IgD-negative memory B cell (primary cell): Measurements from ENCODE around the gene AFF1. TPM values are rescaled to one million over a fixed set of nuclear protein-coding genes. Genes with fewer than 3 reads are reported as not detected.
A peak's percentile ranks its signal among the peaks of the same experiment; 100 is the strongest.
"Not testable (repeated sequence)": the region's sequence is repeated elsewhere in the genome, so short reads cannot be mapped to it uniquely, and the experiment has no call there.

Experiments
- H3K27ac Mint-ChIP-seq, 3 donors: one replicate each; pipeline ENCODE4 v1.8.0; 2020 to 2022; ENCODE audit warnings: mild to moderate bottlenecking in 3 of 3, mixed read lengths in 3 of 3, moderate library complexity in 1 of 3
- H3K27me3 Mint-ChIP-seq: one replicate; pipeline ENCODE4 v1.8.0; 2021; ENCODE audit warnings: mixed read lengths
- H3K36me3 Mint-ChIP-seq: one replicate; pipeline ENCODE4 v1.8.0; 2020; ENCODE audit warnings: mild to moderate bottlenecking, mixed read lengths
- H3K4me1 Mint-ChIP-seq, 3 donors: one replicate each; pipeline ENCODE4 v1.8.0; 2020 to 2022; ENCODE audit warnings: mixed read lengths in 3 of 3, mild to moderate bottlenecking in 1 of 3
- H3K4me3 Mint-ChIP-seq, 4 donors: one replicate each; pipeline ENCODE4 v1.8.0; 2020 to 2022; ENCODE audit warnings: mild to moderate bottlenecking in 4 of 4, mixed read lengths in 4 of 4, moderate library complexity in 3 of 4
- H3K9me3 Mint-ChIP-seq, 3 donors: one replicate each; pipeline ENCODE4 v1.8.0; 2020 to 2021; ENCODE audit warnings: mixed read lengths in 3 of 3, mild to moderate bottlenecking in 1 of 3
- polyA plus RNA-seq: library from polyadenylated mRNA; unstranded; fragments of 300-500 nt; fragmentation: Illumina TruSeq; gene quantifications from one replicate; pipeline ENCODE4 v1.2.3, GENCODE V29; 2021

Gene AFF1
- polyA plus RNA-seq, 1 donor from 2014 or later = 18.8 TPM

GRCh38 chr4:86974551-86974994 lies 39.8 kb downstream of the AFF1 start:
- H3K27ac Mint-ChIP-seq = peak overlapping the region in 1 of 3 donors; percentile 4
- H3K36me3 Mint-ChIP-seq = peaks cover 2% of the 10 kb centered on the region
- H3K4me3 Mint-ChIP-seq = no peak overlapping the region
- H3K27me3 Mint-ChIP-seq = no peaks in the 10 kb centered on the region
- no peaks in the 10 kb centered on the region for H3K9me3 Mint-ChIP-seq
- H3K4me1 Mint-ChIP-seq = peaks cover 18 to 46% (median 22%) of the 10 kb centered on the region in 3 donors

- Mint-ChIP-seq H3K27me3 (no peaks in the 10 kb centered on the region), H3K9me3 (no peaks in the 10 kb centered on the region), H3K36me3 (peaks cover 2% of the 10 kb centered on the region), H3K4me1 (peaks cover 19 to 48% (median 25%) of the 10 kb centered on the region in 3 donors), H3K27ac (no peak overlapping the region), H3K4me3 (no peak overlapping the region)
Observed at GRCh38 chr4:86975927-86976326, 41.1 kb downstream of the AFF1 start.

GRCh38 chr4:86976801-86977485 lies 42.1 kb downstream of the AFF1 start:
- peaks cover 2% of the 10 kb centered on the region for H3K36me3 Mint-ChIP-seq
- no peaks in the 10 kb centered on the region for H3K9me3 Mint-ChIP-seq
- H3K27ac Mint-ChIP-seq = peak overlapping the region in 1 of 3 donors; percentile 43
- H3K4me3 Mint-ChIP-seq = no peak overlapping the region
- H3K4me1 Mint-ChIP-seq = peaks cover 24 to 51% (median 26%) of the 10 kb centered on the region in 3 donors
- H3K27me3 Mint-ChIP-seq = no peaks in the 10 kb centered on the region

- Mint-ChIP-seq H3K27ac (peak overlapping the region in 1 of 3 donors; percentile 87), H3K9me3 (no peaks in the 10 kb centered on the region), H3K4me1 (peaks cover 28 to 52% (median 29%) of the 10 kb centered on the region in 3 donors), H3K36me3 (peaks cover 2% of the 10 kb centered on the region), H3K4me3 (no peak overlapping the region), H3K27me3 (no peaks in the 10 kb centered on the region)
Observed at GRCh38 chr4:86977621-86978184, 42.9 kb downstream of the AFF1 start.

GRCh38 chr4:86978709-86979108 lies 43.9 kb downstream of the AFF1 start:
- Mint-ChIP-seq H3K4me1 (peaks cover 26 to 49% (median 28%) of the 10 kb centered on the region in 3 donors), H3K36me3 (peaks cover 4% of the 10 kb centered on the region), H3K4me3 (peak overlapping the region in 1 of 4 donors; percentile 4), H3K9me3 (no peaks in the 10 kb centered on the region), H3K27me3 (no peaks in the 10 kb centered on the region), H3K27ac (peak overlapping the region in 1 of 3 donors; percentile 90)

- no peaks in the 10 kb centered on the region for H3K27me3 Mint-ChIP-seq
- no peaks in the 10 kb centered on the region for H3K9me3 Mint-ChIP-seq
- peak overlapping the region in 1 of 4 donors; percentile 45 for H3K4me3 Mint-ChIP-seq
- H3K4me1 Mint-ChIP-seq = peaks cover 26 to 42% (median 28%) of the 10 kb centered on the region in 3 donors
- H3K36me3 Mint-ChIP-seq = peaks cover 4% of the 10 kb centered on the region
- H3K27ac Mint-ChIP-seq = no peak overlapping the region
Observed at GRCh38 chr4:86980230-86980629, 45.4 kb downstream of the AFF1 start.

- peak overlapping the region in 1 of 3 donors; percentile 6 for H3K27ac Mint-ChIP-seq
- no peaks in the 10 kb centered on the region for H3K27me3 Mint-ChIP-seq
- H3K9me3 Mint-ChIP-seq = no peaks in the 10 kb centered on the region
- peaks cover 26 to 37% (median 28%) of the 10 kb centered on the region in 3 donors for H3K4me1 Mint-ChIP-seq
- peak overlapping the region in 3 of 4 donors; percentile 1 to 86 (median 41) for H3K4me3 Mint-ChIP-seq
- peaks cover 4% of the 10 kb centered on the region for H3K36me3 Mint-ChIP-seq
Observed at GRCh38 chr4:86981789-86982188, 47.0 kb downstream of the AFF1 start.

- H3K27ac Mint-ChIP-seq, H3K4me1 Mint-ChIP-seq, H3K9me3 Mint-ChIP-seq, H3K27me3 Mint-ChIP-seq, H3K36me3 Mint-ChIP-seq, H3K4me3 Mint-ChIP-seq: not testable (repeated sequence)
Observed at GRCh38 chr4:86985852-86986251, 51.0 kb downstream of the AFF1 start.

- not testable (repeated sequence) for H3K27ac Mint-ChIP-seq, H3K4me3 Mint-ChIP-seq, H3K9me3 Mint-ChIP-seq, H3K27me3 Mint-ChIP-seq, H3K36me3 Mint-ChIP-seq, H3K4me1 Mint-ChIP-seq
Observed at GRCh38 chr4:86989658-86990057, 54.8 kb downstream of the AFF1 start.

GRCh38 chr4:86990510-86990909 lies 55.7 kb downstream of the AFF1 start:
- Mint-ChIP-seq H3K27ac (no peak overlapping the region), H3K36me3 (peaks cover 7% of the 10 kb centered on the region), H3K27me3 (no peaks in the 10 kb centered on the region), H3K4me1 (peaks cover 0 to 4% (median 3%) of the 10 kb centered on the region in 3 donors), H3K4me3 (no peak overlapping the region), H3K9me3 (no peaks in the 10 kb centered on the region)

- Mint-ChIP-seq H3K4me3 (no peak overlapping the region), H3K9me3 (no peaks in the 10 kb centered on the region), H3K4me1 (peaks cover 0 to 6% (median 3%) of the 10 kb centered on the region in 3 donors), H3K36me3 (peaks cover 9% of the 10 kb centered on the region), H3K27me3 (no peaks in the 10 kb centered on the region), H3K27ac (no peak overlapping the region)
Observed at GRCh38 chr4:86991994-86992393, 57.2 kb downstream of the AFF1 start.

- Mint-ChIP-seq H3K36me3 (peaks cover 4% of the 10 kb centered on the region), H3K4me3 (peak overlapping the region in 1 of 4 donors; percentile 53), H3K27me3 (peaks cover 2% of the 10 kb centered on the region), H3K9me3 (no peaks in the 10 kb centered on the region), H3K27ac (no peak overlapping the region), H3K4me1 (peaks cover 12 to 17% (median 17%) of the 10 kb centered on the region in 3 donors)
Observed at GRCh38 chr4:86993909-86994681, 59.3 kb downstream of the AFF1 start.

- no peaks in the 10 kb centered on the region for H3K9me3 Mint-ChIP-seq
- H3K36me3 Mint-ChIP-seq = peaks cover 4% of the 10 kb centered on the region
- no peak overlapping the region for H3K27ac Mint-ChIP-seq
- H3K4me3 Mint-ChIP-seq = peak overlapping the region in 1 of 4 donors; percentile 53
- peaks cover 18 to 23% (median 21%) of the 10 kb centered on the region in 3 donors for H3K4me1 Mint-ChIP-seq
- peaks cover 2% of the 10 kb centered on the region for H3K27me3 Mint-ChIP-seq
Observed at GRCh38 chr4:86994686-86995085, 59.9 kb downstream of the AFF1 start.

- H3K4me3 Mint-ChIP-seq = peak overlapping the region in 1 of 4 donors; percentile 35
- H3K36me3 Mint-ChIP-seq, H3K27ac Mint-ChIP-seq, H3K9me3 Mint-ChIP-seq, H3K27me3 Mint-ChIP-seq: not testable (repeated sequence)
- peaks cover 20 to 28% (median 28%) of the 10 kb centered on the region in 3 donors for H3K4me1 Mint-ChIP-seq
Observed at GRCh38 chr4:86996510-86996909, 61.7 kb downstream of the AFF1 start.

GRCh38 chr4:86999136-86999643 lies 64.4 kb downstream of the AFF1 start:
- peaks cover 20 to 28% (median 27%) of the 10 kb centered on the region in 3 donors for H3K4me1 Mint-ChIP-seq
- H3K27me3 Mint-ChIP-seq = peaks cover 2% of the 10 kb centered on the region
- H3K4me3 Mint-ChIP-seq = peak overlapping the region in 2 of 4 donors; percentile 5 to 61
- H3K9me3 Mint-ChIP-seq = no peaks in the 10 kb centered on the region
- H3K36me3 Mint-ChIP-seq = peaks cover 5% of the 10 kb centered on the region
- peak overlapping the region in 2 of 3 donors; percentile 17 to 79 for H3K27ac Mint-ChIP-seq
